H1 (cell line): ENCODE measurements around the gene PLIN4. TPM values are rescaled to one million over a fixed set of nuclear protein-coding genes. Genes with fewer than 3 reads are reported as not detected.

Experiments used
- CTCF ChIA-PET: fragments of 300-600 bp; sonication (Branson Sonifier 250); formaldehyde crosslinking; loops from one replicate; lab custom pipeline; 2021; ENCODE audit not compliant: partially characterized antibody; lab: Charles Lee
- POLR2A ChIA-PET: fragments of 300-600 bp; sonication (Branson Sonifier 250); formaldehyde crosslinking; loops from one replicate; lab custom pipeline; 2021; ENCODE audit warnings: inconsistent platforms; ENCODE audit not compliant: partially characterized antibody; lab: Charles Lee
- DNase-seq, 2 experiments: peaks; one replicate each; pipeline versions ENCODE4 v3.0.0 to v3.0.0-alpha.2; 2010 to 2022; ENCODE audit warnings: low spot score in 2 of 2, low read depth in 1 of 2, mixed read lengths in 1 of 2
- FAIRE-seq: peaks from 2 replicates; lab custom pipeline; 2011; peaks lifted over from hg19 to GRCh38; lab: Jason Lieb, UNC
- H2AFZ ChIP-seq: 2 replicates; pipeline ENCODE4 v1.8.1; 2012; ENCODE audit warnings: low read length, inconsistent platforms
- H2AK5ac ChIP-seq: 2 replicates; pipeline ENCODE4 v1.6.1; 2013; ENCODE audit warnings: low read depth, low read length
- H2BK120ac ChIP-seq: replicated peaks from 2 replicates; pipeline ENCODE3; 2013; ENCODE audit warnings: low read depth, low read length, inconsistent platforms
- H2BK12ac ChIP-seq: 2 replicates; pipeline ENCODE4 v1.6.1; 2013; ENCODE audit warnings: low read depth, low read length
- H2BK15ac ChIP-seq: 2 replicates; pipeline ENCODE4 v1.6.1; 2013; ENCODE audit warnings: low read length
- H2BK20ac ChIP-seq: 2 replicates; pipeline ENCODE4 v1.6.1; 2013; ENCODE audit warnings: low read length
- H2BK5ac ChIP-seq: 2 replicates; pipeline ENCODE4 v1.6.1; 2013; ENCODE audit warnings: low read depth, low read length
- H3K14ac ChIP-seq: 2 replicates; pipeline ENCODE4 v1.6.1; 2013; ENCODE audit warnings: inconsistent platforms; ENCODE audit not compliant: insufficient read length
- H3K18ac ChIP-seq: 2 replicates; pipeline ENCODE4 v1.6.1; 2013; ENCODE audit warnings: low read length; ENCODE audit errors: extremely low read depth
- H3K23ac ChIP-seq: 2 replicates; pipeline ENCODE4 v1.6.1; 2013; ENCODE audit warnings: inconsistent platforms; ENCODE audit not compliant: insufficient read length
- H3K23me2 ChIP-seq: 2 replicates; pipeline ENCODE4 v1.6.1; 2013; ENCODE audit warnings: low read depth, low read length
- H3K27ac ChIP-seq: 2 replicates; pipeline ENCODE4 v1.6.1; 2011; ENCODE audit warnings: low read depth, low read length, inconsistent platforms
- H3K27me3 ChIP-seq, 4 experiments: replicated peaks in 1 of 4; 1 replicate in 1 of 4; 2 replicates in 3 of 4; pipeline versions ENCODE4 v1.6.1 to v1.8.1; 2011 to 2013; ENCODE audit warnings: low read length in 3 of 4, mild to moderate bottlenecking in 3 of 4, inconsistent platforms in 2 of 4, mixed read lengths in 2 of 4, moderate library complexity in 1 of 4; ENCODE audit not compliant: control insufficient read depth in 3 of 4, insufficient read depth in 3 of 4; ENCODE audit errors: extremely low read depth in 1 of 4
- H3K36me3 ChIP-seq, 4 experiments: 2 replicates each; pipeline versions ENCODE4 v1.6.1 to v1.8.1; 2011 to 2013; ENCODE audit warnings: mild to moderate bottlenecking in 4 of 4, low read length in 3 of 4, moderate library complexity in 2 of 4, control low read depth in 1 of 4, inconsistent platforms in 1 of 4; ENCODE audit not compliant: insufficient read depth in 4 of 4, control insufficient read depth in 2 of 4
- H3K4ac ChIP-seq: replicated peaks from 2 replicates; pipeline ENCODE3; 2013; ENCODE audit warnings: low read length, low read depth, mixed read lengths, inconsistent platforms; ENCODE audit not compliant: insufficient read length
- H3K4me1 ChIP-seq, 4 experiments: replicated peaks in 1 of 4; 1 replicate in 1 of 4; 2 replicates in 3 of 4; pipeline versions ENCODE4 v1.6.1 to v1.8.1; 2011 to 2013; ENCODE audit warnings: low read length in 3 of 4, inconsistent platforms in 2 of 4, mixed read lengths in 1 of 4; ENCODE audit not compliant: insufficient read depth in 4 of 4, control insufficient read depth in 3 of 4
- H3K4me2 ChIP-seq, 2 experiments: 2 replicates each; pipeline versions ENCODE4 v1.6.1 to v1.8.1; 2011 to 2013; ENCODE audit warnings: low read depth in 2 of 2, low read length in 2 of 2, control low read depth in 1 of 2, inconsistent platforms in 1 of 2, mild to moderate bottlenecking in 1 of 2; ENCODE audit not compliant: insufficient read depth in 1 of 2
- H3K4me3 ChIP-seq, 4 experiments: fragments of 200-600, 300-600 bp in 1 of 4; sonication (generic), shearing (Covaris generic), sonication (Bioruptor Twin) in 1 of 4; 2 replicates each; pipeline versions ENCODE4 v1.5.1 to v1.8.1; 2011 to 2016; ENCODE audit warnings: low read length in 4 of 4, low read depth in 3 of 4, control low read depth in 2 of 4, inconsistent platforms in 2 of 4, mild to moderate bottlenecking in 2 of 4, mixed read lengths in 1 of 4, moderate library complexity in 1 of 4; ENCODE audit not compliant: insufficient read depth in 2 of 4; ENCODE audit errors: extremely low read depth in 1 of 4
- H3K56ac ChIP-seq: replicated peaks from 2 replicates; pipeline ENCODE3; 2013; ENCODE audit warnings: low read depth, mild to moderate bottlenecking, mixed read lengths, low read length, inconsistent platforms; ENCODE audit not compliant: insufficient read length
- H3K79me1 ChIP-seq: 2 replicates; pipeline ENCODE4 v1.6.1; 2013; ENCODE audit warnings: low read depth, low read length, control low read depth
- H3K79me2 ChIP-seq, 2 experiments: 2 replicates each; pipeline versions ENCODE4 v1.6.1 to v1.8.1; 2012 to 2013; ENCODE audit warnings: low read length in 2 of 2, mild to moderate bottlenecking in 2 of 2, inconsistent platforms in 1 of 2; ENCODE audit not compliant: insufficient read depth in 2 of 2, control insufficient read depth in 1 of 2
- H3K9ac ChIP-seq, 4 experiments: replicated peaks in 1 of 4; 1 replicate in 1 of 4; 2 replicates in 3 of 4; pipeline versions ENCODE4 v1.6.1 to v1.8.1; 2011 to 2013; ENCODE audit warnings: low read depth in 3 of 4, low read length in 3 of 4, control low read depth in 2 of 4, mild to moderate bottlenecking in 2 of 4, moderate library complexity in 2 of 4, inconsistent platforms in 1 of 4; ENCODE audit errors: extremely low read depth in 1 of 4
- H3K9me3 ChIP-seq, 2 experiments: 2 replicates each; pipeline versions ENCODE4 v1.6.1 to v1.8.1; 2012 to 2013; ENCODE audit warnings: mild to moderate bottlenecking in 2 of 2, moderate library complexity in 2 of 2, control low read depth in 1 of 2, inconsistent platforms in 1 of 2, low read depth in 1 of 2, low read length in 1 of 2, mixed read lengths in 1 of 2; ENCODE audit not compliant: insufficient read depth in 2 of 2
- H4K20me1 ChIP-seq, 2 experiments: replicated peaks in 1 of 2; 2 replicates each; pipeline versions ENCODE3 to v1.8.1; 2011 to 2013; ENCODE audit warnings: inconsistent platforms in 2 of 2, low read length in 2 of 2, mild to moderate bottlenecking in 1 of 2; ENCODE audit not compliant: insufficient read depth in 2 of 2, control insufficient read depth in 1 of 2
- H4K5ac ChIP-seq: 2 replicates; pipeline ENCODE4 v1.6.1; 2013; ENCODE audit warnings: low read length, low read depth, mixed read lengths, inconsistent platforms; ENCODE audit not compliant: insufficient read length
- H4K8ac ChIP-seq: 2 replicates; pipeline ENCODE4 v1.8.0; 2013; ENCODE audit warnings: mild to moderate bottlenecking, moderate library complexity, low read length, inconsistent platforms; ENCODE audit not compliant: insufficient read depth; ENCODE audit errors: extremely low read depth
- H4K91ac ChIP-seq: replicated peaks from 2 replicates; pipeline ENCODE3; 2013; ENCODE audit warnings: low read length, mixed read lengths, inconsistent platforms; ENCODE audit not compliant: insufficient read length
- ATF2 ChIP-seq: IDR thresholded peaks from 2 replicates; pipeline ENCODE4 v1.6.1; 2012; ENCODE audit warnings: low read length, inconsistent platforms
- CBX5 ChIP-seq: fragments of 300-800, 300-1000 bp; sonication (generic); IDR thresholded peaks from 2 replicates; pipeline ENCODE4 v1.7.1; 2016; ENCODE audit warnings: antibody characterized with exemption, low read length, low read depth
- CHD2 ChIP-seq: IDR thresholded peaks from 2 replicates; pipeline ENCODE4 v1.6.1; 2012; ENCODE audit warnings: low read length, improper control_type of control experiment
- EP300 ChIP-seq, 2 experiments: IDR thresholded peaks; 1 replicate in 1 of 2; 2 replicates in 1 of 2; pipeline ENCODE4 v1.6.1; 2011 to 2012; ENCODE audit warnings: low read depth in 2 of 2, low read length in 2 of 2, mild to moderate bottlenecking in 2 of 2, borderline replicate concordance in 1 of 2, inconsistent platforms in 1 of 2, moderate library complexity in 1 of 2
- FOSL1 ChIP-seq: IDR thresholded peaks from 2 replicates; pipeline ENCODE4 v1.6.1; 2011; ENCODE audit warnings: mild to moderate bottlenecking, low read depth, low read length, moderate library complexity; ENCODE audit not compliant: insufficient read depth
- MAFK ChIP-seq: IDR thresholded peaks from 2 replicates; pipeline ENCODE4 v1.6.1; 2012; ENCODE audit warnings: low read depth, mild to moderate bottlenecking, improper control_type of control experiment, low read length
- PHF8 ChIP-seq: fragments of 200-600 bp; sonication (generic); conservative IDR thresholded peaks from 2 replicates; pipeline ENCODE4 v1.7.1; 2012; ENCODE audit warnings: low read depth, mild to moderate bottlenecking, inconsistent platforms, low read length, moderate library complexity
- POU5F1 ChIP-seq: IDR thresholded peaks from 2 replicates; pipeline ENCODE4 v1.6.1; 2011; ENCODE audit warnings: low read depth, mild to moderate bottlenecking, low read length, moderate library complexity
- RNF2 ChIP-seq: fragments of 200-900, 300-1000 bp; sonication (generic); IDR thresholded peaks from 2 replicates; pipeline ENCODE4 v1.7.1; 2016; ENCODE audit warnings: borderline replicate concordance, low read depth, mild to moderate bottlenecking, antibody characterized with exemption, low read length; ENCODE audit not compliant: poor library complexity, severe bottlenecking; ENCODE audit errors: missing control alignments
- SP2 ChIP-seq: IDR thresholded peaks from 2 replicates; pipeline ENCODE4 v1.6.1; 2012; ENCODE audit warnings: mild to moderate bottlenecking, low read length, inconsistent platforms
- SRF ChIP-seq: IDR thresholded peaks from 2 replicates; pipeline ENCODE4 v1.6.1; 2011; ENCODE audit warnings: mild to moderate bottlenecking, low read depth, low read length, moderate library complexity
- TEAD4 ChIP-seq: IDR thresholded peaks from 2 replicates; pipeline ENCODE4 v1.6.1; 2012; ENCODE audit warnings: low read depth, low read length, inconsistent platforms, mixed read lengths
- WGBS, 2 experiments: shearing (Covaris generic) in 1 of 2; methylation state at CpG; one replicate each; pipeline versions ENCODE4 v1.1.6 to v1.1.7; 2013 to 2015; ENCODE audit warnings: low lambda C conversion rate in 2 of 2, mixed read lengths in 2 of 2, inconsistent platforms in 1 of 2, low coverage in 1 of 2, missing lambda C conversion rate in 1 of 2; ENCODE audit not compliant: insufficient replicate concordance in 2 of 2, insufficient coverage in 1 of 2, insufficient read length in 1 of 2; ENCODE audit errors: extremely low coverage in 1 of 2, missing lambda C conversion rate in 1 of 2; 5-methylcytosine and 5-hydroxymethylcytosine counted together
- polyA plus RNA-seq, 7 experiments: library from polyadenylated mRNA; depleted of rRNA in 3 of 7; stranded (reverse) in 5 of 7; unstranded in 2 of 7; fragments of >200 nt in 5 of 7; fragments of 200-250 nt in 2 of 7; gene quantifications; 1 replicate in 5 of 7; 2 replicates in 1 of 7; 4 replicates in 1 of 7; pipeline versions ENCODE4 v1.2.1 to v1.2.3, GENCODE V29; 2011 to 2013; ENCODE audit warnings: missing spikeins in 2 of 7, mixed read lengths in 2 of 7
- total RNA-seq: library from RNA; stranded (reverse); fragmentation: NEBNext Ultra II Directional; extraction: Animal tissue kit (Norgen Biotek cat#: 25700); gene quantifications from 2 replicates; pipeline ENCODE4 v1.2.1, GENCODE V29; 2021

Gene PLIN4
- total and polyA plus RNA-seq, 2 of the 8 experiments (the other 6 are each of a cell fraction or from before 2014, with no cell fraction given), result 0.35 to 0.45 TPM

GRCh38 chr19:4483385-4483784 is 34.9 kb downstream of the PLIN4 start:
- no peak for DNase-seq
- CTCF ChIA-PET, result interaction anchor here (0.8 kb wide), 1 partner anchor 217 kb away, joined by 4 read pairs; no protein-coding TSS in a partner anchor
- POLR2A ChIA-PET, result interaction anchor here (1.1 to 1.8 kb wide), 3 partner anchors 9 to 19 kb away, joined by 3 to 8 read pairs (median 6); no protein-coding TSS in a partner anchor
- H4K20me1 ChIP-seq, result peaks cover 4 to 16% of the 10 kb centered on the region in 2 experiments
- FAIRE-seq, result no peak
- no peak overlapping the region for H3K18ac ChIP-seq
- H2AK5ac ChIP-seq, result no peak overlapping the region
- H2BK12ac ChIP-seq, result no peak overlapping the region
- no peak overlapping the region for H3K4ac ChIP-seq
- WGBS, 2 experiments, result 95% methylated on average over 19 of the region's 19 CpGs; no CpG with 5 or more reads in 1 of the 2 experiments
- no peak overlapping the region for H3K9ac ChIP-seq
- no peak overlapping the region for H4K91ac ChIP-seq
- H3K23me2 ChIP-seq, result no peaks in the 10 kb centered on the region
- H4K5ac ChIP-seq, result no peak overlapping the region
- no peak overlapping the region for H2BK120ac ChIP-seq
- no peaks in the 10 kb centered on the region for H3K27me3 ChIP-seq
- H3K4me3 ChIP-seq, result no peak overlapping the region
- no peaks in the 10 kb centered on the region for H3K4me1 ChIP-seq
- H2AFZ ChIP-seq, result no peak overlapping the region
- no peak overlapping the region for H2BK20ac ChIP-seq
- H3K27ac ChIP-seq, result no peak overlapping the region
- H3K79me1 ChIP-seq, result peaks cover 4% of the 10 kb centered on the region
- H3K4me2 ChIP-seq, result no peak overlapping the region
- no peak overlapping the region for H2BK5ac ChIP-seq
- H3K23ac ChIP-seq, result no peak overlapping the region
- H3K36me3 ChIP-seq, result peaks cover 2 to 26% (median 7%) of the 10 kb centered on the region in 4 experiments; a peak in 7 of 8 replicates
- H3K56ac ChIP-seq, result no peak overlapping the region
- no peaks in the 10 kb centered on the region for H3K79me2 ChIP-seq
- H3K14ac ChIP-seq, result no peak overlapping the region
- no peak overlapping the region for H2BK15ac ChIP-seq
- H3K9me3 ChIP-seq, result no peaks in the 10 kb centered on the region
- no peak overlapping the region for H4K8ac ChIP-seq
- no peak for TF ChIP-seq SRF
- TF ChIP-seq CBX5, result no peak
- TF ChIP-seq SP2, result no peak
- TF ChIP-seq PHF8, result no peak
- TF ChIP-seq ATF2, result no peak
- no peak for TF ChIP-seq POU5F1
- no peak for TF ChIP-seq MAFK
- TF ChIP-seq FOSL1, result no peak
- TF ChIP-seq TEAD4, result no peak
- no peak for TF ChIP-seq CHD2
- TF ChIP-seq EP300 (IDR thresholded peaks at IDR 0.05; ENCODE audit: borderline replicate concordance in 1 of 2, low read depth in 2 of 2, low read length in 2 of 2), result no peak
- no peak for TF ChIP-seq RNF2
